Pons (tissue), 1 donor: ENCODE results near the gene DMRT1.
"Not testable (repeated sequence)": the region's sequence is repeated elsewhere in the genome, so short reads cannot be mapped to it uniquely, and the experiment has no call there.

Source experiments
- DNase-seq: peaks from one replicate; pipeline ENCODE4 v3.0.0-alpha.2; 2016; ENCODE audit warnings: low spot score

Gene DMRT1

GRCh38 chr9:860706-861105, 19.2 kb downstream of the DMRT1 start:
- DNase-seq, result no peak

GRCh38 chr9:861525-861924, 20.0 kb downstream of the DMRT1 start:
- DNase-seq, result not testable (repeated sequence)

GRCh38 chr9:875119-875962, 33.8 kb downstream of the DMRT1 start:
- no peak for DNase-seq

- DNase-seq, result no peak
Observed at GRCh38 chr9:876425-876824, 34.9 kb downstream of the DMRT1 start.

- DNase-seq, result no peak
Observed at GRCh38 chr9:878239-878638, 36.7 kb downstream of the DMRT1 start.

- DNase-seq, result no peak
Observed at GRCh38 chr9:880725-881124, 39.2 kb downstream of the DMRT1 start.

- no peak for DNase-seq
Observed at GRCh38 chr9:882416-882924, 41.0 kb downstream of the DMRT1 start.

- DNase-seq, result no peak
Observed at GRCh38 chr9:883011-883410, 41.5 kb downstream of the DMRT1 start.

- DNase-seq, result peak; percentile 5
Observed at GRCh38 chr9:886886-887285, 45.4 kb downstream of the DMRT1 start.

GRCh38 chr9:892123-892522, 50.6 kb downstream of the DMRT1 start:
- no peak for DNase-seq

GRCh38 chr9:893115-893514, 51.6 kb downstream of the DMRT1 start:
- DNase-seq, result no peak

- DNase-seq, result peak; percentile 39
Observed at GRCh38 chr9:893843-894420, 52.4 kb downstream of the DMRT1 start.

- peak; percentile 51 for DNase-seq
Observed at GRCh38 chr9:899440-900184, 58.1 kb downstream of the DMRT1 start.

- DNase-seq, result no peak
Observed at GRCh38 chr9:903886-904285, 62.4 kb downstream of the DMRT1 start.

- DNase-seq, result no peak
Observed at GRCh38 chr9:905906-906305, 64.4 kb downstream of the DMRT1 start.

GRCh38 chr9:908536-909205, 67.2 kb downstream of the DMRT1 start:
- no peak for DNase-seq

GRCh38 chr9:911005-911404, 69.5 kb downstream of the DMRT1 start:
- no peak for DNase-seq

- DNase-seq, result no peak
Observed at GRCh38 chr9:912776-913175, 71.3 kb downstream of the DMRT1 start.

GRCh38 chr9:913526-913925, 72.0 kb downstream of the DMRT1 start:
- not testable (repeated sequence) for DNase-seq

GRCh38 chr9:917730-918129, 76.2 kb downstream of the DMRT1 start:
- no peak for DNase-seq

- no peak for DNase-seq
Observed at GRCh38 chr9:920927-921326, 79.4 kb downstream of the DMRT1 start.

- no peak for DNase-seq
Observed at GRCh38 chr9:922171-922570, 80.7 kb downstream of the DMRT1 start.
